ENCODE data around the gene SLC18B1.

Gene SLC18B1
- total RNA-seq = 8.5 to 38.2 (median 14.0) reads per million in 9 experiments

- DNase-seq (peak; percentile 22 to 29 (median 22)), ATAC-seq (replicated peaks) (peak; percentile 64)
- no peaks in the 10 kb centered on the region for H3K27me3 Mint-ChIP-seq
- H3K4me3 Mint-ChIP-seq = no peak within 1 kb of the TSS
- H3K27ac Mint-ChIP-seq = peak within 1 kb of the TSS in 1 of 2 donors; percentile 93
- peaks cover 7 to 18% of the 10 kb centered on the region in 2 donors for H3K4me1 Mint-ChIP-seq (ENCODE audit: low read depth in 2 of 2)
- peaks cover 8% of the 10 kb centered on the region for H3K36me3 Mint-ChIP-seq (ENCODE audit: insufficient read depth)
- no peaks in the 10 kb centered on the region for H3K9me3 Mint-ChIP-seq
Observed at GRCh38 chr6:132797951-132798868, at the start of gene SLC18B1. SLC18B1 (minus strand) TSS chr6:132798637; CDS start chr6:132798456, 181 bp downstream.

DNA sequence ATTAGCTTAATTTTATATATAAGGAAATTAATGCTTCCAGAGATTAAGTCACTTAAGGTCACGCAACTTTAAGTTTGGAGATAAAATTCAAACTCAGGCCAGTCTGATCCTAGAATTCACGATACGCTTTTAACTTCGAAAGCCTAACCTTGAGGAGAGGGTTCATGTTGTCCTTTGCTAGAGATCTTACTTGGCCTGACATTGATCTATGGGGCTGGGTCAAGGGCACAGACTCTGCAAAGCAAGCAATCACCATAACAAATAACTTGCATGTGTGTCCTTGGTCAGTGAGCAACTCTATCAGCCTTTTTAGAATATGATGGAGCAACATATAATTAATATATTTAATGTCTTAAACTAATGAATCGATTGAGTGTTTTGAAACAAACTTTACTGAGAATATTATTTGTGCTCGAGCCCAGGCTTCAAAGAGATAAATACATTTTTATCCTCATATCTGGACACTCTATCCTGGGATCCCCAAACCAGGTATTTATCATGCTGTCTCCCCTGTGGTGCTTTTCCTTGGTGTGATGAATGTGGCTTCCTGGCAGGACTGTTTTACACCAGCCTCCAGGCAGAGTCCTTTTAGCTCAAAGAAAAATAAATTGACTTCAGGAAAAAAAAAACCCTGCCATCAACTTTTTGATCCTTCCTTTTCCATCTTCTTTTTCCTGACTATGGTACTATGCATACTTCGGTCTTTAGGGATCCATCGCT is 45.0 kb upstream of the SLC18B1 start:
- DNase-seq (no peak), ATAC-seq (replicated peaks) (no peak)
- no peak overlapping the region for H3K4me3 Mint-ChIP-seq
- H3K4me1 Mint-ChIP-seq (ENCODE audit: low read depth in 2 of 2) = no peaks in the 10 kb centered on the region
- no peaks in the 10 kb centered on the region for H3K9me3 Mint-ChIP-seq
- H3K36me3 Mint-ChIP-seq (ENCODE audit: insufficient read depth) = no peaks in the 10 kb centered on the region
- H3K27me3 Mint-ChIP-seq = peaks cover 0 to 4% of the 10 kb centered on the region in 2 donors
- no peak overlapping the region for H3K27ac Mint-ChIP-seq

GRCh38 chr6:132841966-132842365 is 43.5 kb upstream of the SLC18B1 start:
- Mint-ChIP-seq H3K27ac (no peak overlapping the region), H3K9me3 (no peaks in the 10 kb centered on the region), H3K4me1 (ENCODE audit: low read depth in 2 of 2) (no peaks in the 10 kb centered on the region), H3K27me3 (peaks cover 0 to 4% of the 10 kb centered on the region in 2 donors), H3K36me3 (ENCODE audit: insufficient read depth) (no peaks in the 10 kb centered on the region), H3K4me3 (no peak overlapping the region)
- ATAC-seq (replicated peaks) = no peak
- DNase-seq = no peak

GRCh38 chr6:132832891-132833290 is 34.5 kb upstream of the SLC18B1 start:
- H3K36me3 Mint-ChIP-seq (ENCODE audit: insufficient read depth) = no peaks in the 10 kb centered on the region
- no peak overlapping the region for H3K27ac Mint-ChIP-seq
- no peak overlapping the region for H3K4me3 Mint-ChIP-seq
- H3K4me1 Mint-ChIP-seq (ENCODE audit: low read depth in 2 of 2) = no peaks in the 10 kb centered on the region
- ATAC-seq (replicated peaks) (no peak), DNase-seq (no peak)
- no peaks in the 10 kb centered on the region for H3K27me3 Mint-ChIP-seq
- no peaks in the 10 kb centered on the region for H3K9me3 Mint-ChIP-seq

DNA sequence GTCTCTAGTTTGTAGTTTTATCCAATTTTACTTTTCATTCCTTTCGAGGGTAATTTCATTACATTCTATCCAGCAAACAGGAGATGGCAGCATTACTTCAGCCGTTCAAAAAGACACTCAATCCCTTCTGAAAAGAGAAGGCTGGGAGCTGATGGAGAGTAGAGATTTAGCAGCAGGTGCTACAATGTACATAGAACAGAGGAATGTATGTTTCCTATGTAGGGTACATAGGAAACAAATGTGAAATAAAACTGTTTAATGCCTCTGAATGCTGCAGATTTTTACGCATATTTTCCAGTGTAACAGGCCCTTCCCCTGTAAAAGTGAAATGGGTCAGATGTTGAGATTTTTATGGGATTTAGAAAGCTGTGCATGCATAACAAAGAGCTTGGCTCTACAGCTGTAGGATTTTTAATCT is 31.9 kb upstream of the SLC18B1 start:
- H3K4me1 Mint-ChIP-seq (ENCODE audit: low read depth in 2 of 2) = no peaks in the 10 kb centered on the region
- H3K27ac Mint-ChIP-seq = no peak overlapping the region
- no peak overlapping the region for H3K4me3 Mint-ChIP-seq
- H3K27me3 Mint-ChIP-seq = no peaks in the 10 kb centered on the region
- ATAC-seq (replicated peaks) (no peak), DNase-seq (no peak)
- H3K36me3 Mint-ChIP-seq (ENCODE audit: insufficient read depth) = no peaks in the 10 kb centered on the region
- no peaks in the 10 kb centered on the region for H3K9me3 Mint-ChIP-seq

DNA sequence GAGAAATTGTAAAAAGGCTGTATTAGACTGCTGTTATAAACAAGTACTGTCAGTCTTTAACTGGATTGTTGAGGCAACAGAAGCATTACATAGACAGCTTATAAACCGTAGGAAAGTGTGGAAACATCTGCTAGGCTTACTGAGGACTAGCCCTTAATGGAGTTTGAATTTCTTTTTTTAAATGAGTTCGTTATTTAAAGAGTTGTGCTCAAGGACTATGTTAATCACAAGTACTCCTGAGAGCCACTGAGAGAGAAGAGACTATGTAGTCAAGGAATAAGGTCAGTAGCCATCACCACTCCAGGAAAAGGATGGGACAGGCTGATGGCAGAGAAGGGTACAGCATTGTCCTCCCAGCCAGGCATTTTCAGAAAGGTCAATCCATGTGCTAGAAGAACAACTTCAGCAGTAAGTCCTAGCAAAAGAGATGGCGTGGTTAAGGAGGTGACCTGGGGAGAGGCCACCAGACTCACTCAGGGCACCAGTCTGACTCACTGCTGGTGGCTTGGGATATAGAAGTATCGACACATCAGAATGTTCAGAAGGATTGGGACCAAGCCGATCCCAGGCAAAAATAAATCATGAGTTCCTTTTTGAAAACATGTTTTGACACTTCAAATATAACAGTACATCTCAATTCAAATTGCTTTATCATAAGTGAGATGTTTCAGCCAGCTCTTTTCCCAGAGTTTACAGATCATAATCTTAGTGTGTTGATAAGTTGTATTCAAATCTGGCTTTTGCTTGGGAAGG is 22.4 kb upstream of the SLC18B1 start:
- DNase-seq (no peak), ATAC-seq (replicated peaks) (no peak)
- H3K4me1 Mint-ChIP-seq (ENCODE audit: low read depth in 2 of 2) = peaks cover 32 to 38% of the 10 kb centered on the region in 2 donors
- H3K27ac Mint-ChIP-seq = peak overlapping the region; percentile 68 to 92
- H3K9me3 Mint-ChIP-seq = no peaks in the 10 kb centered on the region
- no peaks in the 10 kb centered on the region for H3K27me3 Mint-ChIP-seq
- peak overlapping the region in 1 of 2 donors; percentile 9 for H3K4me3 Mint-ChIP-seq
- H3K36me3 Mint-ChIP-seq (ENCODE audit: insufficient read depth) = peaks cover 58% of the 10 kb centered on the region

GRCh38 chr6:132819405-132820161 is 21.1 kb upstream of the SLC18B1 start:
- no peak for DNase-seq
- Mint-ChIP-seq H3K27ac (peak overlapping the region; percentile 68 to 79), H3K4me3 (no peak overlapping the region), H3K9me3 (no peaks in the 10 kb centered on the region), H3K4me1 (ENCODE audit: low read depth in 2 of 2) (peaks cover 43 to 51% of the 10 kb centered on the region in 2 donors), H3K36me3 (ENCODE audit: insufficient read depth) (peaks cover 70% of the 10 kb centered on the region), H3K27me3 (no peaks in the 10 kb centered on the region)
- ATAC-seq (replicated peaks) = no peak

DNA sequence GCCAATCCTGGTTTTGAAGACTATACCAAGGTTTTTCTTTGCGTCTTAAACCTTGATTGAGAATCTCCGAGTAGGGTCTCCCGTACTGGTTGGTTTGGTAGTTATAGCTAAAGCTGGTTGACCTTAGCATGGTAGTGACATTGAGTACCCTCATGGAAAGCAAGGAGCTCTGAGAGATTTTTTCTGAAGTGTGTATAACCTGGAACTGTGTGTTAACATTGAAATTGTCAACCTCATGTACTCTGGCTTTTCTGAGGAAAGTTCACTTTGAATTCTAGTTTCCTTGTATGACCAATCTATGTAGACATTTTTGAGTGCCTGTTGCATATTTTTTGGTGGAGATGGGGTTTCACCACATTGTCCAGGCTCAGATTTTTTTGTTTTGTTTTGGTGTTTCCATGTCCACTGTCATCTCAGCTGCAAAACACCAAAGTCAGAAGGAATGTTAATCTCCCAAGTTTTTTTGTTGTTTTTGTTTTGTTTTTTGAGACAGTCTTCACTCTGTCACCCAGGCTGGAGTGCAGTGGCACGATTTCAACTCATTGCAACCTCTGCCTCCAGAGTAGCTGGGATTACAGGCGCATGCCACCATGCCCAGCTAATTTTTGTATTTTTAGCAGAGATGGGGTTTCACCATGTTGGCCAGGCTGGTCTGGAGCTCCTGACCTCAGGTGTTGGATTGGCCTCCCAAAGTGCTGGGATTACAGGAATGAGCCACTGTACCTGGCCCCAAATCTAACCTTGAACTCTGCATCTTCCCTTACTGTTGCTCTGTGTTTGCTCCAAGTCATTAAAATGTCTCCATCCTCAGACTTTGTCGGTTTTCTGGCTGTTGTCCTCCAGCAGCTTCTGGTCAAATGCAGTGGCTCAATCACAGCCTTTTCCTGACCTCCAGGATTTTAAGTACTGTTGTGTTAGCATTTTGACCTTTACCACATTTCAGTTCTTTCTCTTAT is 20.2 kb upstream of the SLC18B1 start:
- H3K4me3 Mint-ChIP-seq = no peak overlapping the region
- no peak for ATAC-seq (replicated peaks)
- peaks cover 79% of the 10 kb centered on the region for H3K36me3 Mint-ChIP-seq (ENCODE audit: insufficient read depth)
- H3K27me3 Mint-ChIP-seq = no peaks in the 10 kb centered on the region
- no peaks in the 10 kb centered on the region for H3K9me3 Mint-ChIP-seq
- peaks cover 47 to 55% of the 10 kb centered on the region in 2 donors for H3K4me1 Mint-ChIP-seq (ENCODE audit: low read depth in 2 of 2)
- no peak for DNase-seq
- H3K27ac Mint-ChIP-seq = peak overlapping the region; percentile 68 to 79

DNA sequence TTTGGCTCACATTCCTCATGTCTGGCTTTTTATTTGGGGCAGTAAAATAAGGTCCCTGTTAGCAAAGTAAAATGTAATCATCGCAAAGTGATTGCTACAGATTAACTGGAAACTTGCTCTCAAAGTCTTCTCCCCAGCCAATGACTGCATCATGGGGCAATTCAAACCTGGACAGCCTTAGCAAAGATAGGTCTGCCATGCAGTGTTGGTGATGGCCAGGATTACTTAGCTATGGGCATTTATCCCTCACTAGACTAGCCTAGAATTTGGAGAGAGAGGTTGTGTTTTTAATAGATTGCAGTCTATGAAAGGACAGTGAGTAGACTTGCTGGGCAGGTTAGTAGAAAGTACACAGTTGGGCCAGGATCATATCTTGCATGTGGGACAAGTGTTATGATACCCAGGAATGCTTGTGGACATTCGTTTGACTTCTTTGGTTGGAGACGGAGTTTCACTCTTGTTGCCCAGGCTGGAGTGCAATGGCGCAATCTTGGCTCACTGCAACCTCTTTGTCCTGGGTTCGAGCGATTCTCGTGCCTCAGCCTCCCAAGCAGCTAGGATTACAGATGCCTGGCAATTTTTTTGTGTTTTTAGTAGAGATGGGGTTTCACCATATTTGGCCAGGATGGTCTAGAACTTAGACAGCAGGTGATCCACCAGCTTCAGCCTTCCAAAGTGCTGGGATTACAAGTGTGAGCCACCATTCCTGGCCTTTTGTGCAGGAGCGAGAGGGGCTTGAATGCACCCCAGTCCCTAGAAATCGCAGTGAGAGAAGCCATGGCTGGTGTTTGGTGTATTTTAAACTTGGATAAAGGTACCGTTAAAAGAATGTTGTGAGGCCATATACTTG is 19.3 kb upstream of the SLC18B1 start:
- Mint-ChIP-seq H3K4me1 (ENCODE audit: low read depth in 2 of 2) (peaks cover 53 to 61% of the 10 kb centered on the region in 2 donors), H3K27ac (peak overlapping the region; percentile 67 to 68), H3K9me3 (no peaks in the 10 kb centered on the region), H3K27me3 (no peaks in the 10 kb centered on the region), H3K4me3 (peak overlapping the region in 1 of 2 donors; percentile 12), H3K36me3 (ENCODE audit: insufficient read depth) (peaks cover 88% of the 10 kb centered on the region)
- ATAC-seq (replicated peaks) (no peak), DNase-seq (no peak)

GRCh38 chr6:132816660-132817059 is 18.2 kb upstream of the SLC18B1 start:
- ATAC-seq (replicated peaks) (no peak), DNase-seq (no peak)
- Mint-ChIP-seq H3K4me1 (ENCODE audit: low read depth in 2 of 2) (peaks cover 57 to 65% of the 10 kb centered on the region in 2 donors), H3K36me3 (ENCODE audit: insufficient read depth) (peaks cover 98% of the 10 kb centered on the region), H3K9me3 (no peaks in the 10 kb centered on the region), H3K4me3 (peak overlapping the region; percentile 94 to 96), H3K27ac (peak overlapping the region; percentile 98), H3K27me3 (no peaks in the 10 kb centered on the region)
